ENCODE results near the gene TLE1. TPM values are rescaled to one million over a fixed set of nuclear protein-coding genes. Genes with fewer than 3 reads are reported as not detected.

The TLE1 gene
- polyA plus RNA-seq, 3 donors = 66.2 to 76.6 (median 71.6) TPM

DNA sequence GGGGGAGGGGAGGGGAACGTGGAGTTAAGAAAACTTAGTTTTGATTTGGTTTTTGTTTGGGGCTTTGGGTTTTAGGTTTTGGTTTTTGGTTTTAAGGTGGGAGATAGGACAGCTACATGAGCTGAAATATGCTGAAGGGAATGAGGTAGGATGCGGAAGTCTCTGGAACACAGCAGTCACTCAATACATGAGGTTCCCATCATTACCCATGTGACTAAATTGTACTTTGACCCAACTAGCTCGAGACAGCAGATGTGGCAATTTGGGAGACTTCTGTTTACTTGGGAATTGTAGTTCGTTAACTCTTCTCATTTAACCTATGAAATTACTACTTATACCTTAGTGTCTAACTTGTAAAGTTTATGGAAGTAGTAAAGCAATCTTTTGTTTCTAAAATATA, 124.2 kb downstream of the TLE1 start:
- no peak for DNase-seq (ENCODE audit: extremely low read depth in 1 of 11, low read depth in 9 of 11, low spot score in 4 of 11)

DNA sequence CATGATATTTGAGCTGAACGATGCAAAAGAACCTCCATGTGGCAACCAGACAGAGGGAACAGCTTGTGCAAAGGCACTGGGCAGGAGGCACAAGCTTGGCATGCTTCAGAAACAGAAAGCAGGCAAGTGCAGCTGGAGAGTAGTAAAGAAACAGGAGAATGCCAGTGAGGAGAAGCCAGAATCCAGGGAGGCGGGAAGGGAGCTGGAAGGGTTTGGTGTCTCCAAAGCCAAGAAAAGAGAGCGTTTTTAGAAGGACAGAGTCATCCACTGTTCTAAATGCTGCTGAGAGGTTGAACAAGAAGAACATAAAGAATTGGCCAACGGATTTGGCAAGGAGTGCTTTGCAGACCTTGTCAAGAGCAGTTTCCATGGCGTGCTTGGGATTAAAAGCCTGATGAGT, 124.7 kb downstream of the TLE1 start:
- no peak for DNase-seq (ENCODE audit: extremely low read depth in 1 of 11, low read depth in 9 of 11, low spot score in 4 of 11)

DNA sequence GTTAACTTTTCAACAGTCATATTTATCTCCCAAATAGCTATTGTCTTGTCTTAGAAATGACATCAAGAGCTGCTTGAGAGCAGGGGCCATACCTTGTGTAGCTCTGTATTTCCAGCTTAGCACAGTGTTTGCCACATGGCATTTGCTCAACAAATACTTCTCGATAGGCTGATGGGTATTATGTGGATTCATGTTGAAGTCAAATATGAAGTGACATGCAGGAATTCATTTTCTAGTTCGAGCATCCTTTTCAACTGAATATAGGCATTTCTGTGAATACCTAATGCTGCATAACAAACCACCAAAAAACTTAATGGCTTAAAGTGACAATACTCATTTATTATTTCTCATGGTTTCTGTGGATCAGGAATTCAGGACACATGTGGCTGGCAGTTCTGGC, 125.6 kb downstream of the TLE1 start:
- DNase-seq (ENCODE audit: extremely low read depth in 1 of 11, low read depth in 9 of 11, low spot score in 4 of 11) = no peak

DNA sequence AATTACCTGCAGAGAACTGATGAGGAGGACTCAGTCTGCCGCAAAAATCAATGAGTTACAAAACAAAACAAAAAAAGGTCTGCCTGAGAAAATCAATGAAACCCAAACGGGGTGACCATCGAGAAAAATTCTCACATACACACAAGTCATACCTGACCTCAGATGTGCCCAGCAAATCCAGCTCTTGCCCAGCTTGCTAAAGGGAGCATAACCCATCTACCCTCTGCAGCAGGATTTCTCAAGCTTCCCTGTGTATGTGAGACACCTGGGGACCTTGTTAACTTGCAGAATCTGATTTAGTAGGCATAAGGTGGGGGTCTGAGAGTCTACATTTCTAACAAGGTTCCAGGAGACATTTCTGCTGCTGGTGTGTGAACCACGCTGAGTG, 126.3 kb downstream of the TLE1 start:
- DNase-seq (ENCODE audit: extremely low read depth in 1 of 11, low read depth in 9 of 11, low spot score in 4 of 11) = no peak

DNA sequence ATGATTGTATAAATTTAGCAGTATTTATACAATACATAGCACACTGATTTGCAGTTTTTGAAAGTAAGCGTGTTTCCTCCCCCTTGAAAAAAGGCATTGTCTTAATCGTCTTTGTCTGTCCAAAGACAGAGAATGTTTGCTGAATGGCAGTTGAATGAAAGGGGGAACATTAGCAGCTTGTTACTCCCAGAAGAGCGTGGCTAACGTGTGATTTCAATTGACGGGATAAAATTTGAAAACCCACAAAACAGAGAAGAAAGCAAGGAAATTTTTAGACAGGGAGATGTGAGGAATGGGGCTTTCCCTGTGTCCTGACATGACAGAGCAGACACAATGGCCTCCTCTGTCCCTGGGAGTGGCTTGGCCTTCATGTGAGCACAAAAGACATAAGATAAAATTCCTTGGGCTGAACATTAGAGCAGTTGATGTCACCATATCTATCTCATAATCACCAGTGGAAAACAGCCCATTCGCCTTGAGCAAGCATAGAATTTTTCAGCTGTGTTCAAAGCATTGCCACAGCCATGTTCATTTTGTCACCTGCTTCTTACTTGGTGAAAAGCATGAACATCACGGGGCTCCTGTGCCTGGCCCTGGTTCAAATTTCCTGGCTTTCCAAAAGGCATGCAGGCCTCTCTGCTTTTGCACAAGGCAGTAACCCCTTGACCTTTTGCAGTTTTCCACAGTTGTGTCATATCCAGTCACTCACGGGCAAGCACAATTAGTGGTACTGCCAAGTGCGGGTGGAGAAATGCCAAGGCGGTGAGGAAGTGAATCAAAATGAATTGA, 126.9 kb downstream of the TLE1 start:
- DNase-seq (ENCODE audit: extremely low read depth in 1 of 11, low read depth in 9 of 11, low spot score in 4 of 11) = no peak

DNA sequence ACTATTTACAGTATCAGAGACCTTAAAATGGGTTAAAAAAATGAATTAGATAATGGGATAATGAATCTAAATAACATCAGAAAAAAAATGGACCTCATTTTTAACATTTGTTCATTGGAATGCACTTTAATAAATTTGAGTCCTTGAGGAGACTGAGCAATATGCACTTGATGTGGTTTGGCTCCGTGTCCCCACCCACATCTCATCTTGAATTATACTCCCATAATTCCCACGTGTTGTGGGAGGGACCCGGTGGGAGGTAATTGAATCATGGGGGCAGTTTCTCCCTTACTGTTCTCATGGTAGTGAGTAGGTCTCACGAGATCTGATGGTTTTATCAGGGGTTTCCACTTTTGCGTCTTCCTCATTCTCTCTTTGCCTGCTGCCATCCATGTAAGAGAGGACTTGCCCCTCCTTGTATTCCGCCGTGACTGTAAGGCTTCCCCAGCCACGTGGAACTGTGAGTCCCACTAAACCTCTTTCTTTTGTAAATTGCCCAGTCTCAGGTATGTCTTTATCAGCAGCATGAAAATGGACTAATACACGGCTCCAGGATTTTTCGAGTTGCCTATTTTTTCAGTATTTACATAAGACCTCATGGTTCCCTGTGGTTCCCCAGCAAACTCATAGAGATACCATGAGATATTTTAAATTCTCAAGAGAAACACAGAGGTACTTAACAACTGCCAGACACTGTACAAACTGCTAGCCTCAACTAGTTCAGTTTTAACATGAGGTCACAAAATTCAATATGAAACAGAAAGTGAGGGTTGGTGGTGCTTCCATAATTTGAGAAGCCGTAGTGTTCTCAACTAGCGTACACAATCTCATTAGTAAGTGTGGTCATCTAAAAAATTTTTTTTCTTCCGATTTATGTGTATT, 128.3 kb downstream of the TLE1 start:
- DNase-seq (ENCODE audit: extremely low read depth in 1 of 11, low read depth in 9 of 11, low spot score in 4 of 11) = no peak

DNA sequence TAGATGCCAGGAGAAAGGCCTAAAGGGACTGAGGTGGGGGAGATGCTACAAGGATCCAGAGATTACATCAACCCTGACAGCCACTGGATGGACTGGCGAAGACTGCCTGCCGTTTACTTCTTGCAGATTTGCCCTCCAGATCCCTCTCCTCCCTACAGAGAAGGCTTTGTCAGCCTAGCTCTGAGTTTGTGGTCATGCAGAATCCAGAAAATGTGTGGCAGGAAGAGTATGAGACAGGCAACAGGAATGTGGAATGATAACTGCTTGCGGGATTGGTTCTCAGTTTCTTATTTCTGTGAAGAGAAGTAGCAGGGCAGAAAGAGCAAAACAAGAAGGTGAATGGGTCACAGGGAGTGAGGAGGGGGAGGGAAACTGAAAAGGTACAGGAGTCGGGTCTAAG, 129.6 kb downstream of the TLE1 start:
- no peak for DNase-seq (ENCODE audit: extremely low read depth in 1 of 11, low read depth in 9 of 11, low spot score in 4 of 11)

DNA sequence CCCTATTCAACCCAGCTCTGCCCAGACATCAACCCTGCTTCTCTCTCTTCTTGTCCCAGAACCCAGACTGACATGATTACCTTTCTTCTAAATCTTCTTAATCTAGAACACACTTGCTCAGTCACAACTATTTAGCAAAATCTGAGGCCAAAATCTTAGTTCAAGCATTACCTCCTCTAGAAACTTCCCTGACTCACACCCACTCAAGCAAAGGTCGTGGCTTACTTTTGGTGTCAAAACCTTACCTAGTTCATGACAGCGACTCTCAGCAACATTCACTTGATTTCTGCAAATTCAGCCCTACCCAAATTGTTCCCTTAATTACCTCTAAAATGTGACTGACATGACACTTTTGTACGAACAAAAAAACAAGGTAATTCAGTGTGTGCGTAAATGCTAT, 130.2 kb downstream of the TLE1 start:
- DNase-seq (ENCODE audit: extremely low read depth in 1 of 11, low read depth in 9 of 11, low spot score in 4 of 11) = no peak

DNA sequence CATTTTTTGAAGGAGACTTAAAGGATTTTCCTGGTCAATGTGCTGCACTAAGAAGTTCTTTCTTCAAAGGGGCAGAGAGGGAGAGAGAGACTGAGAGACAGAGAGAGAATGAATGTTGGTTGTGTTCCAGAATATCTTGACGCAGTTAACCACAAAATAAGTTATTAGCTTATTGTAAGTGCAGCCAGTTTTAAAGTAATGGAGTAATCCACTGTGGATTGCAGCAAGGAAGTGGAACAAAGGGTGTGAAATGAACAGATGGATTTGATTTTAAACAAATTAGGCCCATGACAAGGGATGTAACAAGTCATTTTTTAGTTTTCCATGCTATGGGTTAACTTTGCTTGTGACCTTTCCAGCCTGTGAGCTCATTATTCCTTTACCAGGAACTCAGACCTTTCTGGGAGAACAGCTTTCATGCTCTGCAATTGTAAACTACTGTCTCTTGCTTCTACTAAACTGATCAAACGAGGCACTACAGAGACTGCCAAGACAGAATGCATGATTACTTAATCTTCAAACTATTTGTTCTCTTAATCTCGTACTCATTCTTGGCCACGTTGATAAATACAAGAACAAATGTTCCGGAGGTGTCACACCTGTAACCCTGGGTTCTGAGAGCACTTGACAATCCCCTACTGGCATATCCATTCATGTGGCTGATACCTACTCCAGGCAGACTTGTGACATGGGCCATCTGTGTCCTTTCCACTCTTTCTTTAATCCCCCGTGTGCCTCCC, 131.1 kb downstream of the TLE1 start:
- peak in 1 of 11 donors; percentile 29 for DNase-seq (ENCODE audit: extremely low read depth in 1 of 11, low read depth in 9 of 11, low spot score in 4 of 11)

DNA sequence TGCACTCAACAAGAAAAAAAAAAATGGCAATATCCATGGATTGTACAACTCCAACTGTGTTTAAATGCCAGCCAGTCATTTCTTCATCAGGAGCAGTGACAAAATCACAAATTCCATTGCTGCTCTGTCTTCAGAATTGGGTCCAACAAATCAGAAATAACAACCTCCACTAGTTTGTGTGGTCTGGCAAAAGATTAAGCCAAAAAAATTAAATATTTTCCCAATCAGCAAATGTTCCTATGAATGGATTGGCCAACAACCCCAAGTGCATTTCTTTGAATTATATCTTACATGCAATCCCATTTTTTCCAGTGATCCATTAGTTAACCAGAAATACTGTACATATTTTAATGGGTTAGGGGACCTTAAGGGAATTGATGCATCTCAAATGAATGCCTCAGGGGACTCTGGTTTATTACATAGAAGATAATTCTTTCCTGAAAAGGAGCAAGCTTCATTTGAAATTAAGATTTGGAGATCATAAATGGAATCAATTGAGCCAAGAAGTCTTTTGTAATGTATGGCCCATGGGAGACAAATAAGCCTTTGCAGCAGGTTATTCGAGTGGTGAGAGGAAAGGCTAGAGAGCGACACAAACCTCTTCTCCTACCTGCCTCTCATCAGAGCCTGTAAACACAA, 131.8 kb downstream of the TLE1 start:
- no peak for DNase-seq (ENCODE audit: extremely low read depth in 1 of 11, low read depth in 9 of 11, low spot score in 4 of 11)

DNA sequence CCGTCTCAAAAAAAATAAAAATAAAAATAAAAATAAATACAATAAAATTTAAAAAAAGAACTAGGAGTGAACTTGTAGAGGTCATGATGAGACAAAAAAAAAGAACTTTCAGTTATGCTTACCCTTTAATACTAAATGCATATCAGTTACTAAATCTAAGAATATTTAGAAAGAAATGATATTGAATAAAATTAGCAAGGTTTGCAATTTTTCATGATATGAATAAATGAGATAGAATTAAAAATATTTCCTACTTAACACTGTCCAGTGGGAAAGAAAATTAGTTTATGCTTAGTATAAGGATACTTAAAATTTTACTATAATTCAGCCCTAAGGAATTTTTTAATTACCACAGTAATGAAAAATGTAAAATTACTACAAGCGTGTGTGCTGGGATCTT, 132.4 kb downstream of the TLE1 start:
- no peak for DNase-seq (ENCODE audit: extremely low read depth in 1 of 11, low read depth in 9 of 11, low spot score in 4 of 11)

DNA sequence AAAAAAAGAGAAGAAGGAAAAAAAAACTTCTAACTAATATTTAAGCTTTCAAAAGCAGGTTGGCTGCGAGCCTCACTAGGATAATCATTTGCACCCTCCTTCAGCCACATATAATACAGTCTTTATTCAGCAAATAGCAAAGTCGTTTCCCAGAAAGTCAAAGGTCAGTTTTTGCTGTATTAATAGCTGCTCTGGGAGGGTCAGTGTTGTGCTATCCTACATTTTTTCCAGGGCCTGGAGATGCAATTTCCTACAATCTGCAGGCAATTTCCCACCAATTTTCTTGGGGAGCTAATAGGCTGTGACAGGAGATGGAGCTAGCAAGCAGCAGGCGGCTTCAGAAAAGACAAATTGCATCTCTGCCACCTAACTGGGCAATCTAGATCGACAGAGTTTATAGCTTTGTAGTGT, 136.8 kb downstream of the TLE1 start:
- peak in 1 of 11 donors; percentile 24 for DNase-seq (ENCODE audit: extremely low read depth in 1 of 11, low read depth in 9 of 11, low spot score in 4 of 11)

DNA sequence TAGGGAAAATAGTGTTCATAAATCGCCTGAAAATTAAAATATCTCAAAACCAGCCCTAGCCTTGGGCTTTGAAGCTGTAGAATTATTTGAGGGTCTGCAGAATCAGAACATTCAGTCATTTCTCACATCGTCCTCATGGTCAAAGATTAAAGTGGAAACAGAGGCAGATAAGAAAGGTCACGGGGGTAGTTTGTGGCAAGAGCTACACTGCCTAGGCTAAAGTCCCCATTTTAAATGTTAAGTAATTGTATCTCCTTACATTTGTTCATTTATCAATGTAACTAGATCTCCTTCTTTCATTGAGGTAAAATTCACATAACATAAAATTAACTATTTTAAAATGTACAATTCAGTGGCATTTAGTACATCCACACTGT, 139.2 kb downstream of the TLE1 start:
- DNase-seq (ENCODE audit: extremely low read depth in 1 of 11, low read depth in 9 of 11, low spot score in 4 of 11) = no peak

DNA sequence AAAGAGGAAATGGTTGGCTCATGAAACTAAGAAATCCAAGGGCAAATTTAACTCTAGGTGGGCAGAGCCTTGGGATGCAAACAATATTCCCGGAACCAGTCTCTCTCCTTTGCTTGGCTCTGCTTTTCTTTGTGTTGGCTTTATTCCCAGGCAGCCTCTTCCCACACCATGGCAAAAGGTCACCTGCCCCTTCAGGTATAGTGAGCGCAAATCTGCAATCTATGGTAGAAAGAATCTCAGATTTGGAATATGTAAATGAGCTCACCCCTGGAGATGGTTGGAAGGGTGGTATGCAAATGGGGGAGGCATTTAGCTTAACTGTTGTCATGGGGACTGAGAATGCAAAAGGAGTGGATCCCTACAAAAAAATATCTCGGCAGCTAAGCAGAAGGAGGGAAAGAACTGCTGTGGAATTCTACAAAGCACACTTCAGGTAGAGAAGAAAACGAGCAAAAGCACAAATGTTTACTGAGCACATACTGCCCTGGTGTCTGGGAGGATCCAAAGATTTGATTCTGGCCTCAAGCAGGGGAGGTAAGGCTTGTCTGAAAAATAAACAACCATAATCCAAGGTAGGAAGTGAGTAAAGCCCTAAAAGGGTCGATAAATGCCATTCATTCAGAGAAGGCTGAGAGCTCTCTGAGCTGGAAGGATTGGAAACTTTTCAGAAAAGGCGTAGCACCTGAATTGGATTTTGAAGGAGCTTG, 139.7 kb downstream of the TLE1 start:
- no peak for DNase-seq (ENCODE audit: extremely low read depth in 1 of 11, low read depth in 9 of 11, low spot score in 4 of 11)

DNA sequence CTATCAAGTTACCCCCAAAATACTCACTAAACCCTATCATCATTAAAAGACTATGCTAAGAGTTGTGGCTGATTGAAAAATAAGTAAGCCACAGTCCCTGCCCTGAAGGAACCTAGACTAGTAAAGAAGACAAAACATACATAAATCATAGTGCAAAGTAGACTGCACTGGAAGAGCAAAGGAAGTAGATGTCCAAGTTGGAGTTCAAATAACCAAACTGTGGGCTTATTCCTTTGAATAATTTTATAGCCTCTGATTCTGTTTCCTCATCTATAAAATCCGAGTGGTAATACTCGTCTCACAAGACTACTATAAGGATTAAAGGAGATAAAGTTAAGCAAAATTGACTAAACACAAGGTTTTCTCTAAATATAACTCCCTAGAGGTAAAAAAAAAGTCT, 140.4 kb downstream of the TLE1 start:
- DNase-seq (ENCODE audit: extremely low read depth in 1 of 11, low read depth in 9 of 11, low spot score in 4 of 11) = no peak

DNA sequence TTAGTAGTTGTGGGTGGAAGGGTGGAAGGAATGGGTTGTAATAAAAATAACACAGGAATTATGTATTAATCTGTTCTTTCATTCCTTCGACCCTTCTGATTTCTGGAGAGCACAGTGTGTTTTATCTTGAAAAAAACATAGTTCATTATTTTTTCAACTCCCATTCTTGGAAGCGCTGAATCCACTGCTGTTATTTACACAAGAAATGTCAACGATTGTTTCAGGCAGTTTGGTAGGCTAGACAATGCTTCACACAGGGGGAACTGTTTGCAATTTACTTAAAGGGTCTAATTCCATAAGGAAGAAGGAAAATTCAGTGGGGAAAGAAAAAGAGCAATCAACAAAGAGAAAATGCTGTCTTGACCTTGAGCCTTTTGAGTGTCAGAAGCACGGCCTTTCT, 142.9 kb downstream of the TLE1 start:
- DNase-seq (ENCODE audit: extremely low read depth in 1 of 11, low read depth in 9 of 11, low spot score in 4 of 11) = no peak

DNA sequence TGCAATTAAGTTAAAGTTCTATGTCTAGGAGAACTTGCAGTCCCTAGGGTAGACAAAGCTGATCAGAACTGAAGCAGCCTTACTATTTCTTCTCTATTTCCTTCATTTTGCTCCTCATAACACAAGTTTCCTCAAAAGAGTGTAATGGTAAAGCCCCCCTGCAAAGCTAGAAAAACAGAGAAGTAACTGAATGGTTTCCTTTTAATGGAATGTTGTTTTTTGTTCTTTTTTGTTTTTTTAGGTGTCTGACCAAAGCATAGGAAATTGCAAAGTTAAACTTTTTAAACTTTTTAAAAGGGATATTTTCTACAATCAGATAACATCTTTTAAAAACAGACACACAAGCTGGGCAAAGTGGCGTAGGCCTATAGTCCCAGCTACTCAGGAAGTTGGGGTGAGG, 145.7 kb downstream of the TLE1 start:
- no peak for DNase-seq (ENCODE audit: extremely low read depth in 1 of 11, low read depth in 9 of 11, low spot score in 4 of 11)

DNA sequence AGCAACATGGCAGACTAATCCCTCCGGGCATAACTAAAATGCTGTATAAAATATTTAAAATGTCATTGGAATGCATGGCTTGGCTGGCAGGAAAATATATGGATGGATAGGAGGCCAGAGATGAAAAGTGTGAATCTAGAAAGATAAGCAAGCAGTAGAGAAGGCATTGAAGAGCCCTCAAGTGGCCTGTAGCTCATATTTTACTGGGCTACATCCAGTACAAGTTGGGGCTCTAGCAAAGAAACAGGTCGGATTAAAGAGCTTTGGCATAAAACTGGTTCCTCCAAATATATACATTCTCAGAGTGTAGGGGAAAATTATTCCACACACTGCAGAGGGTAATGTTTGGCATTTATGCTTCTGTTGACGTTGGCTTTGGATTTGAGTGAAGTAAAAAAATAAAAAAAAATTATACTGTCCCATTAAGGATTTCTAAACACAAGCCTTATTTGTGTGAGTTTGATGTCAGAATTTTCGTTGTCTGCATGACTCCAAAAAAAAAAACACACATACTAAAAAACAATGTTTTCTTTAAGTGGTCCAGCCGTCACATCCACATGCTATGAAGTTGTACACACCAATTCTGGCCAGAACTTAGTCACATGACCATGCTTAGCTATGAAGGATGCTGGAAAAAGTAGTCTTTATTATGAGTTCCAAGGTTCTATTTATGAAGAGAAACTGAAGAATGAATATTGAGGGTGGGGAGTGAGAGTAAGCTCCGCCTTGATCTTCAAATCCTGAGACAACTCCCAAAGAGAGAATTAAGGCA, 147.0 kb downstream of the TLE1 start:
- no peak for DNase-seq (ENCODE audit: extremely low read depth in 1 of 11, low read depth in 9 of 11, low spot score in 4 of 11)
